GM18507 (cell line): ENCODE results near the gene PCCA.

Experiments used
- DNase-seq: peaks from one replicate; pipeline ENCODE4 v3.0.0; 2011; ENCODE audit warnings: low read depth; ENCODE audit not compliant: insufficient read length; ENCODE audit errors: extremely low spot score
- FAIRE-seq: peaks from 2 replicates; lab custom pipeline; 2011; peaks lifted over from hg19 to GRCh38; lab: Jason Lieb, UNC

PCCA gene

DNA sequence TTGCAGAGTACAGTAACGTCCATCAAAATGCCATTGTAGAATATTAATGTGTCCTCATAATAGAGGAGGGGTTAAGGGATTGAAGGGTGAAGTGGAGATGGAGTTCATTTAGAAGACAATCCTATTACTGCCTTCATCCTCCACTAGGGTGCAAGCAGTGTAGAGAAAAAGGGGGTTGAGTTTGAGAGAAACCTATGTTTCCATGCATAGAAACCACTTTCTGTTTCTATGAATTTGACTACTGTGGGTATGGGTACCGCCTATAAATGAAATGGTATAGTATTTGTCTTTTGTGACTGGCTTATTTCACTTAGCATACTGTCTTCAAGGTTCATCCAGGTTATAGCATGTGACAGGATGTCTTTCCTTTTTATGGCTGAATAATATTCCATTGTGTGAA is 343.7 kb downstream of the PCCA start:
- FAIRE-seq = no peak

DNA sequence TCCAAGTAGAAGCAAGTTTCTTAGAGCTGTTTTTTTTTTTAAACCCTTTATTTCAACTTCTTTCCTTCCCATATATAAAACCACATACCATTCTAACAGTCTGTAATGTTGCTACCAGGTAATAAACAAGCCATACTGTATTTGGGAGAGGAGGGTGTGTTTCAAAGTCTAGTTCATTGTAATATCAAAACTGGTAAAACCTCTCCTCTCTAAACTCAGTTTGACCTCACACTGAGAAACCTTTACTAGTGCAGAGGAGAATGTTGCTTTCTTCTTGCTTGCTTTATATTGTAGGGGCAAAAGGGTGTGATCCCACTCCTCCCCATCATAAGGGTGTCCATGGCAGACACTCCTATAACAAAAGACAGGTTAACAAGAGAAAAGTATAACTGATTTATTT is 344.6 kb downstream of the PCCA start:
- FAIRE-seq = no peak
- no peak for DNase-seq

More for the DNA sequence above, 343.7 kb downstream of the PCCA start:
- no peak for DNase-seq

DNA sequence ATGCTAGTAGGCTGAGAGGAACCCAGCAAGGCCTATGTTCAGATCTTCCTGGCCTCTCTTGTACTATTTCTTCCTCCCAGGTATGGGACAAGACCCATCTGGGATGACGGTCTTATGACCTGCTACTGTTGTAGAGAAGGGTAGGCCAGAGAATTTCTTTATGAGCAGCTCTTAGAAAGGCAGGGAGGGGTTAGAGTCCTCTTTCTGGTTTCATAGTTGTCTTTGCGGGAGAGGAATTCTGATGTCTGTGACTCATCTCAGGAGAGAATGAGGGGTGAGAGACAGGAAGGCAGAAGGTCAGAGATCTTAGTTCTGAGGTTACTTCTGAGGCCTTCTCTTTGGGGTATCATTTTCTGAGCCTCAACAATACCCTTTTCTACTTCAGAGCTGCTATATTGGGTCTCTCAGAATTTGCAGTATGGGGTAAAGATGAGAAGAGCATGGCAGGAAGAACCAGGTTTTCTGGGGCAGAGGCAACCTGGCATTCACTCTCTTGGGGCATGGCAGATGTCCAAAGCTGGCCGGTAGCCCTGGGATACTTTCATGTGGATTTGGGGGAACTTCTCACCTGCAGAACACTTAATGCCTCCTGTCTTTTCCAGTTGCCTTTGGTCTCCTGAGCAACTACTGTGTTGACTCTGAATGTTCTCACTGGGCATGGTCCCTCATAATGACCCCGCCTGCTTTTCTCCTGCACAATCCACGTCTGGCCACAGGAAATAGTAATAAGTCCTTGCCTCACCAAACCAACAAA is 345.3 kb downstream of the PCCA start:
- DNase-seq = no peak
- FAIRE-seq = peak; percentile 63

DNA sequence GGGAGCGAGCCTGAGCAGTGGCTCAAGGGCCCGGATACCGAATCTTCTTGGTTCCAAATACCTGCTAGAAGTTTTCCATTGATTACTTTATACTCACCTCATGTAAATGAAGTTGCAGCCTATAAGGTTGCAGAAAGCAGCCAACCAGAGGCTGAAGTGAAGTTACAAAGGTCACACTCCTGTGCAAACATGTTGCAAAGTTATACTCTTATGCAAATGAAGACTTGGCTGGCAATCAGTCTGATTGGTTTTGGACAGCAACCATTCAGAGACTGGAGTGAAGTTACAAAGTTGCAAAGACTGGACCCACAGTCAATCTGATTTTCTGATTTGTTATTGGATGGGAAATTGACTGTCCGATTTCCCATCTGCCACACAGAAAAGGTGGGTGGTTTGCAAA is 347.2 kb downstream of the PCCA start:
- DNase-seq (no peak), FAIRE-seq (no peak)

DNA sequence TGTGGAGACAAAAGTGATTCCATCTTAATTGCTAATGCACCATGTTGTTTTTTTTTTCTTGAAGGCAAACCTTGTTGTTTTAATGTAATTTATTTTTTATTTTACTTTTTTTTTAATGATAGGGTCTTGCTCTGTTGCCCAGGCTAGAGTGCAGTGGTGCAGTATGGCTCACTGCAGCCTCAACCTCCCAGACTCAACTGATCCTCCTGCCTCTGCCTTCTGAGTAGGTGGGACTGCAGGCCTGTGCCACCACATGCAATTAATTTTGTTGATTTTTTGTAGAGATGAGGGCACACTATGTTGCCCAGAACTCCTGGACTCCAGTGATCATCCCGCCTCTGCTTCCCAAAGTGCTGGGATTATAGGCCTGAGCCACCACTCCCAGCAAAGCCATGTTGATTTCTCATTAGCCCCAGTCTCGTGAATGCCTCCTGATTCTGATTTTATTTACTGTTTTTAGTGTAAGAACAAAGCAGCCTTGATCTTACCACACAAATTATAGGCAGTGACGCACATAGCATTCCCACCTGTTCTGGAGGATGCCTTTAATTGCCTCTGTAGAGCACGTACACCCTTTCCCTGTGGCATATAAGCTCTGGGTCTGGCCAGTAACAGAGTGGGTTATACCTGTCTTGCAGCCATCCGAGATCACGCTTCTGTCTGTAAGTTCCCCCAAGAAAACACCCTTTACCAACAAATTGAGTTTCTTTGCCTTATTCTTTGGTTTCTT is 349.3 kb downstream of the PCCA start:
- DNase-seq = no peak
- no peak for FAIRE-seq

DNA sequence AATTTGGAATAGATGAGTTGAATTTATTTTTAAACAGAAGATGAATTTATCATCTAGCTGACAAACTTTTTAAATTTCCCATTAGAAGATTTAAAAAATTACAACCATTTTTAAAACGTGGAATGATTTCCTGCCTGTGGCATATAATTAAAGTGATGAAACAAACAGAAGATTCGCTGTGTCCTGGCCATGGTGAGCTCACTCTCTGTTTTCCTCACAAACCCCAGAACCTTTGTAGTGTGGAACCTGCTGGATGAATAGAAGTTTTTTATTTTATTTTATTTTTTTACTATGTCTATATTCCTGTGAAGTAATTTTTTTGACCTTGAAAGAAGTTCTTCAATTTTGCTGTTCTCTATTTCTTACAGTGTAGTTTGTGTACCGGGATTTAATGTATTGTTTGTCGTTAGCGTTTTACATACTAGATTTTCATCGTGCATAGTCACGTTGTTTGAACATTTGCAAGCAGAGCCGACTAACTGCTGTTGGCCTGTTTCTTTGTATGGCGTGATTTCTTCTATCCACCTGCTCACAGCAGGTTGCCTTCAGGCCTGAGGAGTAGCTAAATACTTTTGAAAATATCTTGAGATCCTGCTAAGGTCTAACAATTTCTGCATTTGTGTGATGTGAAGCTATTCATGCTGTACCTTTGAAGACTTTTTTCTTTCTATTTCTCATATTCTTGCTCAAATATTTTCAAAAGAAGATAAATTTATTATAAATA is 350.5 kb downstream of the PCCA start:
- DNase-seq (no peak), FAIRE-seq (no peak)

DNA sequence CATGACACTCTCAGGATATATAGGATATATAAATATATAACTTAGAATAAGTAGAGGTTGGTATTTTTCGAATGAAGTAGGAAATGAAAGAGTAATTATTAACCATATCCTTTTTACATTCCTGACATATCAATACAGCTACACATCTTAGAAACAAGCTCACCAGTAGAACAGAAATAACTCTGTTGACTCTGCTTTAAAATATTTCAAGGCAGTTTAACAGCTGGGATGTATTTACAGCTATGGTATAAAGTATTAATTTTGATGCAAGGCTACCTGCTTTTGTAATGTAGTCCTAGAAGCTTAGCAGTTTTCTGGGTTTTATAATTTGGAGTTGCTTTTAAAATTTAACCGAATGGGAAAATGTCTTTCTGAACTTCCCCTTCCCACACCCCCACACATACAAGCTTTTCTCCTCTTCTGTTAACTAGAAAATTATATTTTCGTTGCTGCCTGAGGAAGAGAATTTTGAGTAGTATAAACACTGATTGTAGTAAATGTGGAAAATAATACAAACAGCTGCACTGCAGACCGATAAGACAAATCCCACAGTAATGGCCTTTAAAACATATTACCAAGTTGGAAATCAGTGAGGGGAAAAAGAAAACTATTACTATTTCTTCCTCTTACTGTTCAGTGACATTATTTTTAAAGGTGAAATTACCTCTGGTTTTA is 352.0 kb downstream of the PCCA start:
- FAIRE-seq (no peak), DNase-seq (no peak)

DNA sequence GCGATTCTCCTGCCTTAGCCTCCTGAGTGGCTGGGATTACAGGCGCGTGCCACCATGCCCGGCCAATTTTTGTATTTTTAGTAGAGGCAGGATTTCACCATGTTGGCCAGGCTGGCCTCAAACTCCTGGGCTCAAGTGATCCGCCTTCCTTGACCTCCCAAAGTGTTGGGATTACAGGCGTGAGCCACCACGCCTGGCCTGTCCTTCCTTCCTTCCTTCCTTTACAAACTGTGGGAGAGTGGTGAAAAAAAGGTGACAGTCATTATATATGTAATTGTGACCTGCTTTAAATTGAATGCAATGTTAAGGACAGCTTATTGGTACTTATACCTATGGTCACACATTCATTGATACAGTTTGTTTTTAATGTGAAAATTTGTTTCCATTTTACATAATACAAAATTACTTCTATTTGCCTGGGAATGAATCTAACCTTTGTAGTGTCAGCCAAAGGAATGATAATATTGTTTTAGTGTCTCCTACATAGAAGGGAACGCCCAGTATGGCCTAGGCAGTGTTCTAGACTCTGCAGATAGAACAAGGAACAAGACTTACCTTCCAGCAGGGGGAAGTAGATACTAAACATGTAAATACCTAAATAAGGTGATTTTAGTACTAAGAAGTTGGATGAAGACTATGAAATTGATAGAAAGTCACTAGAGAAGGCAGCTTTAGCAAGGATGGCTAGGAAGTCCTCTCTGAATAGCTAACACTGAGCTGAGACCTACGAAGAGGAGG is 353.4 kb downstream of the PCCA start:
- no peak for FAIRE-seq

DNA sequence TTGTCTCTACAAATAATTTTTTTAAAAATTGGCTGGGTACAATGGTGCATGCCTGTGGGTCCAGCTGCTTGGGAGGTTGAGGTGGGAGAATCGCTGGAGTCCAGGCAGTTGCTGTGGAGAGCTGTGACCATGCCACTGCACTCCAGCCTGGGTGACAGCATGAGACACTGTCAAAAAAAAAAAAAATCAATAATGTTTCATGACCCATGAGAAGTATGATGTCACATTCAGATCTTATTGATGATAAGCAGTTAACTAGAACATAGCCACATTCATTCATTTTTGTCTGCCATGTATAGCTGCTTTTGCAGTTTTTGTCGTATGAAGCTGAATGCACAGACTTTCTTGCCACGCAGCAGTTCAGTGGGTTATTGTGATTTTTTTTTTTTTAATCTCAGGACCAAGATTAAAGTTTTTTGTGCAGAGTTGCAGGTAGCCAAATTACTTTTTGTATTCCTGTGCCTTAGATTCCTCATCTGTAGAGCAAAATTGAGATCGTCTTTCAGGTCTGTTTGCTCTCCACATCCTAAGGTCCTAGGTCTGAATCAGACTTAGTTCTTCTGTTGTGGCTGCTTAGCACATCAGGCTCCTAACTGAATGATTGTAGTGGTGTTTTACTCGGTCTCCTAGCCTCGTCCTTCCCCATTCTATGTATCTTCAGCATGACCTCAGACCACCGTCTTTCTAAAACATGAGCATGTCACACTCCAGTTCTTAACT is 354.5 kb downstream of the PCCA start:
- no peak for DNase-seq
- no peak for FAIRE-seq

More for the DNA sequence above, 353.4 kb downstream of the PCCA start:
- no peak for DNase-seq

DNA sequence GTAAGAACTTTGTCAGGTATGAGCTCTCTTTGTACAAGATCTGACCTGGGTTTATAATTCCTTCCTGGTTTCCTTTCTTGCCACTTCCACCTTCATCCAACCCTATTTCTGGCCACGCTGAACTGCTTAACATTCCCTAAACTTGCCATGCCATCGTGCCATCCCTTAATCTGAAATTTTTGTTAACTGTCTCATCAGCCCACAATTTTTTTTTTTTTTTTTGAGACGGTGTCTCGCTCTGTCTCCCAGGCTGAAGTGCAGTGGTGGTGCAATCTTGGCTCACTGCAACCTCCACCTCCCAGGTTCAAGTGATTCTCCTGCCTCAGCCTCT is 355.1 kb downstream of the PCCA start:
- FAIRE-seq (no peak), DNase-seq (no peak)

DNA sequence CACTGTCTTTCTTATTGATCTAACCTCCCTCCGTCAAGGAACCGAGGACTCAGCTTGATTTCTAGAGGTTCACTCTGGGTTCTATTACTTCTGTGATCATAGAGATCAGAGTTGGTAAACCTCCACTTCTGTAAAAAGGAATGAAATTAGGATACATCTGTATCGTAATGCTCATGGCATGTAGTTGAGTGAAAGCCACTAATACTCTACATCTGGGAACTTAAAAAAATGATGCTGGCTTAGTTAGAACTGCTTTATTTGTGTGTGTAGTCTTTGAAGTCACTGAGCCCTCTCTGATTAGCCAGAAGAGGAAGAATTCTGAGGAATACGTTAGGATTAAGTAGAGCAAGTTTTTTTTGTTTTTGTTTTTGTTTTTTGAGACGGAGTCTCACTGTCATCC is 358.9 kb downstream of the PCCA start:
- FAIRE-seq = no peak
- DNase-seq = no peak

DNA sequence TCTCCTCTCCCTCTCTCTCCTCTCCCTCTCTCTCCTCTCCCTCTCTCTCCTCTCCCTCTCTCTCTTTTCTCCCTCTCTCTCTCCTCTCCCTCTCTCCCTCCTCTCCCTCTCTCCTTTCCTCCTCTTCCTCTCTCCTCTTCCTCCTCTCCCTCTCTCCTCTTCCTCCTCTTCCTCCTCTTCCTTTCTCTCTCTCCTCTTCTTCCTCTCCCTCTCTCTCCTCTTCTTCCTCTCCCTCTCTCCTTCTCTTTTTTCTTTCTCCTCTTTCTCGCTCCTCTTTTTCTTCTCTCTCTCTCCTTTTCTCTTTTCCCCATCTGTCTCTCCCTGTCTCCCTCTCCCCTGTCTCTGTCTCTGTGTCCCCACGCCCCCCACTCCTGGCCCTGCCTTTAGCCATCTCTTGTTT is 363.0 kb downstream of the PCCA start:
- DNase-seq (no peak), FAIRE-seq (no peak)

DNA sequence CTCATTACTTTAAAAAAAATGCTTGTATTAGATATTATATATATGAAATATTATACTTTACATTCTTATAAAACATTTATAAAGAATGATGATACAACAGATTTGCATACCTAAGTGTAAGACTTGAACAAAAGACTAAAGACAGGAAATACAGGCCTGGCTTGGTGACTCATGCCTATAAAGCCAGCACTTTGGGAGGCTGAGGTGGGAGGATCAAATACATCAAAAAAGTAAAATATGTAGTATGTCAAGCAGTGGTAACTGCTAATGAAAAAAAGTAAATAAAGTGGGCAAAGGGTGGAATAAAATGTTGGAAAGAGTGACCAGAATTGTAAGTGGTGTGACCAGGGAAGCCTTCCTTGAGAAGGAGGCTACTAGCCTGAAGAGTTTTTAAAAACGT is 366.0 kb downstream of the PCCA start:
- DNase-seq (no peak), FAIRE-seq (no peak)

DNA sequence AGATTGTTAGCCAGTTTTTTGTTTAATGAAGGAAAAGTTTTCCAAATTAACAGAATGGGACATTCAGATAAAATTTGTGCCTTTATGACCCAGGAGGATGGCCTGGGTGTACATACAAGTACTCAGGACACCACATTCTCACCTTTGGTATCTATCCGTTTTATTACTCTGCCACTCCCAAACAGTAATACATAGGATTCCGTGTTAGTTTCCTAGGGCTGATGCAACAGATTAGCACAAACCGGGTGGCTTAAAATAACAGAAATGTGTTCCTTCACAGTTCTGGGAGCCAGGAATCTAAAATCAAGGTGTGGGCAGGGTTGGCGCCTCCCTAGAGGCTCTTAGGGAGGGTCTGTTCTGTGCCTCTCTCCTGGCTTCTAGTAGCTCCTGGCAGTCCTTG is 369.8 kb downstream of the PCCA start:
- DNase-seq (no peak), FAIRE-seq (no peak)

DNA sequence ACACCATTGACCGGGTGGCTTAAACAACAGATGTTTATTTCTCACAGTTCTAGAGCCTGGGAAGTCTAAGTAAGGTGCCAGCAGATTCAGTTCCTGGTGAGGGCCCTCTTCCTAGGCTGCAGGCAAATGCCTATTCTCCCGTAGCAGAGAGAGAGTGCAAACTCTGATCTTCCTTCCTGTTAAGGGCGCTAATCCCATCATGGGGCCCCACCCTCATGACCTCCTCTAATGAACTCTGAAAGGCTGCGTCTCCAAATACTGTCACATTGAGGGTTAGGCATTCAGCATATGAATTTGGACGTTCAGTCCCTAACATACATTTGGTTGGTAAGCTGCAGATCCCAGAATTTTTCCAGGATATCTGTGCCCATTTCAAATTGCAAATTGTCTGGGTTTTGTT is 370.9 kb downstream of the PCCA start:
- FAIRE-seq (no peak), DNase-seq (no peak)

DNA sequence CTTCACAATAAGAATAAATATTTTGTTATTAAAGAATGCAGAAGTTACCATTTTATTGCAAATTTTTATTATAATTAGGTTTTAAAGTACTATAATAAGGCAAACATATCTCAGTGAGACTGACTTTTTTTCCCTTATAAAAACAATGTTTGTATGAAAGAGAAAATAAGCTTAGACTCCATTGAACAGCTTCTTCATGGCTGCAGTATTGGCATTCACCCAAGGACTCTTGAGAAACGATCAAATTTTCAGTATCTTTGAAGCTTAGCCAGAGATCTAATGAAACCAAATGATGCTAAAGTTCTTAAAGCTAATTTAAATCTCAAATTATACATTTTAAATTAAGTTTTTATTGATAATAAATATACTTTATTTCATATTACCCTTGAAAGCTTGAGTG is 371.4 kb downstream of the PCCA start:
- DNase-seq (no peak), FAIRE-seq (no peak)

DNA sequence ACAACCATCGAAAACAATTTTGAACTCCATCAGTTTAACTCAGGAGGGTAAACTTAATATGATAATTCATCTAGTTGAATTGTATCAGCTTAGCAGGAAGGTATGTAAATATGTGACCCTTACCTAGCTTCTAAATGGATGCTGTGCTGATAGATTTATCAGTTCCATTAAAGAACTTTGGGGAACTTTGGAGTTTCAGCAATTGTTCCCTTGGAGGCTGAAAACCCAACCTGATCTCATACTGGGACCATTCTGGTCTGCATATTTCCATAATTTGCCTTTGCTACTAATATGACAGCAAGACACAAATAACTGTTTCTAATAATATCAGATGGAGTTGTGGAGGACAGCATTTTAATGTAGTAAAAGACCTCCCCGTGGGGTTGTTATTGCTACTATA is 371.9 kb downstream of the PCCA start:
- FAIRE-seq (no peak), DNase-seq (no peak)

DNA sequence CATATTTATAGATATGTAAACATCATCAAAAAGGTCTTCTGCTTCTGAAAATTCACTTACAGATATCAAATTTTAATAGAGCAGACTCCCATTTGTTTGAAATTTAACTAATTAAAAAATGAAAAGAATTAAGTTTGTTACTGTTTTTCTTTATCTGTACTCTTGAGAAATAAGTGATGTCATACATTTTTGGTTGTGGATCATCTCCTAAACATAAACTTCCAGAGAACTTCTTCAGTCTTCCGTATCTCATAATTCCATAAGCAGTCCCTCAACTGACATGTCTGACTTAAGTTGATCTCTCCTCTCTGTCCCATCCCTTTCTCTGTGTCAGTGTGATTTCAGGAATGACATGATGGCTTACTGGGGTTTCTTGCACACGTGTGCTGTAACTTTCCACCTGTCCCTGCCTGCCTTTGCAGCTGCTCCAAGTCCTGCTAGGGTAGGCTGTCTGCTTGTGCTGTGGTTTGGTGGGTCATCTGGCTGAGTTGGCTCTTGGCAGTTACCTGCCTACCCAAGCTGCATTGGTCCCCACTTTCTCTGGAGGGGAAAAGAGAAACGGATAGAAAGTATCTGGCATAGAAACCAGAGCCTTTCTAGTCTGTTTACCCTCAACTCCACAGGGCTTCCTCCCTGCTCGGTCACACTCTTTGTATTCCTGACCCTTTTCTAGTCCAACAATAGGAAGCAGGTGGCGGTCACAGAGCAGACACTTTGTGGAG is 372.6 kb downstream of the PCCA start:
- no peak for FAIRE-seq

More for the DNA sequence above, 372.6 kb downstream of the PCCA start:
- no peak for DNase-seq
